ENCODE measurements around the gene PAIP2B. TPM values are rescaled to one million over a fixed set of nuclear protein-coding genes. Genes with fewer than 3 reads are reported as not detected.

The PAIP2B gene
- total RNA-seq, 1 donor from 2014 or later: 2.9 TPM

Other genes with a start within 250 kb of the PAIP2B start
- 0.54 and 0.75 TPM in 2 replicates for gene ANKRD53, start 248.5 kb downstream of the PAIP2B start, total RNA-seq
- 34.2 and 45.2 TPM in 2 replicates for gene TEX261, start 232.2 kb downstream of the PAIP2B start, total RNA-seq
- 133 and 138 TPM in 2 replicates for gene NAGK, start 158.5 kb downstream of the PAIP2B start, total RNA-seq
- 2.7 and 6.7 TPM in 2 replicates for gene MCEE, start 96.9 kb downstream of the PAIP2B start, total RNA-seq
- gene MPHOSPH10, start 96.5 kb downstream of the PAIP2B start, total RNA-seq: 17.5 and 25.9 TPM in 2 replicates
- gene ZNF638, start 104.7 kb upstream of the PAIP2B start, total RNA-seq: 95.2 and 109 TPM in 2 replicates
- 42.8 and 49.0 TPM in 2 replicates for gene DYSF, start 226.5 kb upstream of the PAIP2B start, total RNA-seq